GM21390 (cell line): ENCODE data around the gene THSD7A.

Experiments
- ATAC-seq: cut with Tn5 transposase; IDR thresholded peaks from one replicate; pipeline ENCODE4 v1.9.1; 2021; ENCODE audit not compliant: unreplicated experiment

The THSD7A gene

DNA sequence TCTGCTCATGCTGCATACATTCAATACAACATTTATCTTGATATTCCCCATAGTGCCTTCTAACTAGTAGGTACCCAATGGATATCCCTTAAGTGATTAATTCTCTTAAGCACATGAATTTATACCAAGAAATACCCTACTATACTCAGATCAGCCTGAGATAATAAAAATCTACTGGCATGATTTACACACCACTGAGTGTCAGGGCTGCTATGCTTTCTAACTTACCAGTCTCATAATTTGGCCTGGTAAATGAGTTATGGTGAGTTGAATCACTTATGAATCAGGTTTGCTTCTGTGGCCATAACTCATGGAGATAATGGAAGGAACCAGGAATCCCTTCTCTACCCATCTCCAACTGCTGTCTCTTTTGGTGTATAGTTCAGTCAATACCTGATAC lies 122.8 kb downstream of the THSD7A start:
- ATAC-seq: no peak

DNA sequence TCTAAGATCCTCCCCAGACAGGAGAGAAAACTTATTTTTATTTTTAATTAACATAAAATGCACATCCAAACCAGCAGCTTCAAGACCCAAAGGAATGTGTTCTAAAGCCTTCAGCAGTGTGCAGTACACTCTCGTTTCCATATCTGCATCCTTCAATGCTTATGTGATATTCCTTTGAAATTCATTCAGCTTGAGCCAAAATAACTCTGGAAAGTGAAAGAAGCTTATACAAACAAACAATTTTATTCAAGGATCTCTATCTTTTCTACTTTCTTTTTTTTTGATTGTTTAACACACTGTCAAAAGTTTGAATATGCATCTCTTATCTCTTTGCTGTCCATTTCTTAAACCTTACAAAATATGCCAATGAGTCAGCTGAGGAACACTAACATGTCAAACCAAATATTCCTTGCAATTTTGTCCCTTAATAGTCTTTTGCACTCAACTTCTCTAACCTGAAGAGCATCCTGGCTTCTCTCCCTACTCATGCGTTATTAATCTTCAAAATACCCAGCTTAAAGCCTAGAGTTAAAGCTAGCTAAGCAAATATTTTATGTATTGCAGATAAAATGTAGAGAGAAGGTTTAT lies 124.3 kb downstream of the THSD7A start:
- no peak for ATAC-seq

DNA sequence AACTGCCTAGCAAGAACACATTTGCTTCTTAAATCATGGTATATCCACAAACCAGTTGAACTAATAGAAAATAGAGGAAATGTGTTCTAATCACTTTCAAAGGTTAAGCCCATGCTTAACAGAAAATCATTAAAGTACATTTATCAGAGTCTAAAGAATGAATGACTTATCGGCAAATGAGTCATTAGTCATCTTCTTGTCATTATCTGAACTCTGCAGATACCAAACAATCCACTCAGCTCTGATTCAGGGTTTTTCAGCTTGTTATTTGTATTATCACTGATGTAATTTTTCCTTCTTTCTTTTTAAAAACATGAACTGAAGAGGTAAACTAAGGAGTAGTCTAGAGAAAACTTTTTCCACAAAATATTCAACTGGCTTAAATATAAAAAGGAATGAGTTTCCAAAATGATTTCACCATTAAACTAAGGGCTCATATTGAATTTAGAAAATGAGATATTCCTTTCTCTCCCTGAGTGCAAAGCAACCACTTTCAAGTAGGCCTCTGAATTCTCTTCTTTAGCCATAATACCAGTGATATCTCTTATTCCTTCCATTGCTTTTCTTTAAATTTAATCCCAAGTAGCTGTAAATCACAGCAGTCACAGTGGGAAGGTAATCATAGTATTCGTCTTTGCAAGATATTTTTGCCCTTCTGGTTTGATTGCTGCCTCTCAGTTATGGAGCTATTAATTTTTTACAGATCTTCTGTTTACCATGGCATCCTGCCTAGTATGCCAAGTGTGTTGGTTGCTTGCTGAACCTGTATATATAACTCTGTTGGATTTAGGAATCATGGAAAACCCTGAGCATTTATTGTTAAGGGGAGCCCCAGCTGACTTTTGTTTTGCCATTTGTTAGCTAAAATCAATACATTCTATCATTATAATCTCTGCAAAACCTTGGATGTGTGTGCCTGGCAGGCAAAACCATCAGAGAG lies 125.1 kb downstream of the THSD7A start:
- no peak for ATAC-seq

DNA sequence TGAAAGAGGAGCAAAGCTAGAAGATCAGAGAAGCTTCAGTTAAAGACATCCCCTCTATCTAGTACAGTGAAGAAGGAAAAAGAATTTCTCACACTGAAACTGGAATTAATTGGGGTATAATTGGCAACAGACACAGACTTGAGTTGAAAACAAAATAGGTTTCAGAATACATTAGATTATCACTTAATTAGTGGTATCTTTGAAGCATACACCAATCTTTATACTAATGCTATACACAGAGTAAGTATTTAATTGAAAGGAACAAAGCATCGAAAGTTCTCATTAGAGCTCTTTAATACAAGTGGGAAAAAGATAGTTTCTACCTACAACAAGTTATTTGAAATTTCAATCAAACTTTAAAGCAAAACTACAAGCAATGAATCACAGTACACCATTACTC lies 128.2 kb downstream of the THSD7A start:
- ATAC-seq: no peak

DNA sequence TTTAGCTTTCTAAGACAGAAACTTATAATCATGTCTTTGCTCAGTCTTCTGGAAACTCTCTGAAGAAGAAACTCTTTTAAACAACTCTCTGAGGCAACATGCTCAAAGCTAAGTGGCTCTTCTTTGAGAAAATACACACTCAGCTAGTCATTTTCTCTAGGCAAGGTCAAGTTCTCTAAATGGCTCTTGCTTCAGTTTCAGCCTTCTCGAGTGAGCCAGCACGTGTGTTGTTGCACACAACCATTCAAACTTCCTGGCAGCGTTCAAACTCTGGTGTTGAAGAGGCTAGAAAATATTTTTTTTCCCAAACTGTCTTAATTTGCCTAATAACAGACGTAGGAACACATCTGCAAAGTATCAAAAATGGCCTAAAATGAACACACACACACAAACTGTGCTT lies 129.1 kb downstream of the THSD7A start:
- no peak for ATAC-seq

DNA sequence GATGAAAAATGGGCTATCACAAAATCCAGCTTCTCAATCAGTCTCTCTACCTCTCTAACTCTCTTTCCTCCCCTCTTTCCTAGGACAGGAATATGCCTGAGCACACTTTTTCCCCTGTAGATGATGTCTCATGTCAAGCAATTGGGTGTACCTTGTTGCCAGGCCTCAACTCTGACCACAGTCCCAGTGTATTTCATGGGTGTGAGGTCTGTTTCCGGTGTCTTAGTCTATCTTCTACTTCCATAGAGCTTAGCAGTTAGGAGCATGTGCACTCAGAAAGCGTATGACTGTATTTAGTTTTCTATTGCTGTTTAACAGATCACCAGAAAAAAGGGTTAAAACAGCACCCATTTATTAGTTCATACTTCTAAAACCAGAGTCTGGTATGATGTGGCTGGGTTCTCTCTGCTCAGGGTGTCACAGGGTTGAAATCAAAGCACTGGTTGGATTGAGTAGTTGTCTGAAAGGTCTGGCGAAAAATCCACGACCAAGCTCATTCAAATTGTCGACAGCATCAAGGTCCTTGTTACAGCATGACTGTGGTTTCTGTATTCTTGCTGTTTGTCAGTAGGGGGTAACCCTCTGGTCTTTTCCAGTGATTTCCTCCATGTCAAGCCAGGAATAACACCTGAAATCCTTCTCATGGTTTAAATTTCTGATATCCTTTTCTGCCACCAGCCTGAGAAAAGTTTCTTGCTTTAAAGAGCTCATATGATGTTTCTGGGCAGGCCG lies 130.0 kb downstream of the THSD7A start:
- no peak for ATAC-seq

DNA sequence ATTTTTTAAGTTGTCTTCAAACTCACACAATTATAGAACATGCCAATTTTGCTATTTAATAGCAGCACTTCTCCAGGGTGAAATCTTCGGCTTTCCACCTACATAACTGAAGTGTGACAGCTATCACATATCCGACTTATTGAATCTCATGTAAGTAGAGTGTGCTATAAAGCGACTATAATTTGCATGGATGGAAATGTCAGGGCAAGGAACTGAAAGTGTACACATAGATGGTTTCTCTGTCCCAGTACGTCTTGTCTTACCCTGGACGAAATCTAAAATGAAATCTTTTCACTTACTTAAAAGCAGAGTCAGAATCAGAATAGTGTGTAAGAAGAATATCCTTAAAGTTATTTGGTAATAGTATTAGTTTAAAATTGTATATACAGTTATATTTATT lies 132.3 kb downstream of the THSD7A start:
- ATAC-seq: no peak

DNA sequence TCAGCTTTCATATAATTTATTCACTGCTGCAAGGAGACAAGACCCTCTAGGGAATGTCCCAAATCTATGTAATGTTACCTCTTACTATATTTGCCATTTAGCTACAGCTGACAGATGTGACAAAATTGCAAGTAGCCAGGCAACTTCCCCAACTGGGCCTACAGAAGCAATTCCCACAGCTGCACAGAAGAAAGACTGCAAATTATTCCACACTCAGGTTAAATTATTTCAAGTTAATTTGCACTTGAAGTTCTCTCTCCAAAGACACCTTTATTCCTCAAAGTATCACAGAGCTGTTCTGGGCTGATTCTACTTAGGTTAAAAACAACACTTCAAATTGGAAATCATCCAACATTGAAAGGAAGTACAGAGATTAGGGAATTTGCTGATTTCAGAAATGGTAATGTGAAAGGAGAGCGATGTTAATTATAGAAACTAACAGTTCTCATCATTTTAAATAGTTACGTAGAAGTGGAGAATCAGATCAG lies 133.6 kb downstream of the THSD7A start:
- no peak for ATAC-seq

DNA sequence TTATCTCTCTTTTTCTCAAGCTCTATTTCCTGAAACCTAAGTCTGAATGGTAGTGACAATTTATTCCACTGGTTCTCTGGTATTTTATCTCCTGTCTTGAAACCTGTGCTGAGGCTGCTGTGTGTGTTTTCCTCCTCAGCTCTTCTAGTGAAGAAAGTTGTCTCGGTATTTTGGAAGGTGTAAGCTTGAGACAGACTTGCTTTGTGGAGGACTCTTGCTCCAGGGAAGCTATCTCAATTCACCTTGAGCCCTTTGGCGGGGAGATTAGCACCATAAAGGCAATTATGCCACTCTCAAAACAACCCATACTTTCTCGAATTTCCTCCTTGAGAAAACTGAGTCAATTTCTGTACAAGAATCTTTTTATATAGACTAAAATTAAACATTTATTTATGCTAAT lies 141.6 kb downstream of the THSD7A start:
- no peak for ATAC-seq

DNA sequence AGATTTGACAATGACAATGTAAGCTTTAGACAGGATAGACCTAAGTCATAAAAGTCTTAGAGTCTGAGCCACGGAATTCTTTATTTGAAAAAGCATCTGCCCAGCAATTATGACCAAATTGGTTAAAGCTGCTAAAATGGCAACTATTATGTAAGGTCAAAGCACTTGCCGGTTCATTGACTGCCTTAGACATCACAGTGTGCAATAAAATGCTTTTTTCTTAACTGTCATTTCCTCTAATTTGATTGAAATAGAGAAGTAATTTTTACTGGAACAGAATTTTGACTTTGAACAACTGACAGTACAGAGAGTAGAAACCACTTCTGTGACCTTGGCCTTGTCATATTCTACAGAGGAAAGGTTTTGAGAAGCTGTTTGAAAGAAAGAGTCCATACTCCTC lies 142.9 kb downstream of the THSD7A start:
- no peak for ATAC-seq

DNA sequence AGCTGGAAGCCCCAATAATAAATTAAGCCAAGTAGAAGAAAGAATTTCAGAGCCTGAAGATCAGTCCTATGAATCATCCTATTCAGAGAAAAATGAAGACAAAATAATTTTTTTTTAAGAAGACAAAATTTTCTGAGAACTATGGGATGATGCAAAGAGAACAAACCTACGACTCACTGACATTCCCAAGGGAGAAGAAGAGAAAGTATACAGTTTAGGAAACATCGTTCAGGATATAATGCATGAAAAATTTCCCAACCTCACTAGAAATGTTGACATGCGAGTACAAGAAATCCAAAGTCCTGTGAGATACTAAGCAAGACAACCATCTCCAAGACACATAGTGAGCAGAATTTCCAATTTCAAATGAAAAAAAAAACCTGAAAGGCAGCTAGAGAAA lies 150.5 kb downstream of the THSD7A start:
- no peak for ATAC-seq

DNA sequence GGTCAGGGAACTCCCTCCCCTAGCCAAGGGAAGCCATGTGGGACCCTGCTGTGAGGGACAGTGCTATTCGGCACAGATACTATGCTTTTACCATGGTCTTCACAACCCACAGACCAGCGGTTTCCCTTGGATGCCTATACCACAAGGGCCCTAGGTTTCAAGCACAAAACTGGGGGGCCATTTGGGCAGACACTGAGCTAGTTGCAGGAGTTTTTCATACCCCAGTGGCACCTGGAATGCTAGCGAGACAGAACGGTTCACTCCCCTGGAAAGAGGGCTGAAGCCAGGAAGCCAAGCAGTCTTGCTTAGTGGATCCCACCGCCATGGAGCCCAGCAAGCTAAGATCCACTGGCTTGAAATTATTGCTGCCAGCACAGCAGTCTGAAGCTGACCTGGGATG lies 156.8 kb downstream of the THSD7A start:
- ATAC-seq: no peak

DNA sequence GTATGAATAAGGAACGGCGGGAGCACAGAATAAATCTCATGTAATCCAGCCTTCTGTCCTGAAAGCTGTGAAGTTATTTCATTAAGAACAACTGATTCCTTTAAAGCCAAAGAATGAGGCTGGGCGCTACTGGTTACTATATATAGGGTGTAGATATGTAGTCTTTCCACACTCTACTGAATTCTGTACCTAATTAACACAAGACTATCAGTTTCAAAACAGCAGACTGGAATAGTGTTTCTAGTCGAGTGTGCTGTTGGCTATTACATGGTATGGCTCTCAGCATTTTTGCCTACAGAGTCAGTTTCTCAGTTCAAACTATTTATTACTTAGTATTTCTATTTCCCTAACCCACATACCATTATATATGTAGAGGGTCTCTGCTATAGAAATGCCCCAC lies 163.3 kb downstream of the THSD7A start:
- ATAC-seq: no peak

DNA sequence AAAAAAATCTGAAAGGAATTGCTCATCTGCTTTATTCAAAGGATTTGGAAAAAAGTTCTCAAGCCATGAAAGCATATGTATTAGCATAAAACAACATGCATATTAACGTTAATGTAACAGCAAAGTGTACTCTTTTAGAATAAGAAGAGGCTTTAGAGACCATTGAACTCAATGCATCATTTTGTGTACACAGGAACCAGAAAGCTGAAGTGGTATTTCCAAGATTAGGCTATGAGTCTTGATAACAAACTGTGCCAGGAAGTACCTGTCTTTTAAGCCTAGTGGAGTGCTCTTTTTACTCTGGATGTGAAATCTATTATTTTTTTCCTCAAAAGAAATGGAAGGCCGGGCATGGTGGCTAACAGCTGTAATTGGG lies 164.2 kb downstream of the THSD7A start:
- no peak for ATAC-seq

DNA sequence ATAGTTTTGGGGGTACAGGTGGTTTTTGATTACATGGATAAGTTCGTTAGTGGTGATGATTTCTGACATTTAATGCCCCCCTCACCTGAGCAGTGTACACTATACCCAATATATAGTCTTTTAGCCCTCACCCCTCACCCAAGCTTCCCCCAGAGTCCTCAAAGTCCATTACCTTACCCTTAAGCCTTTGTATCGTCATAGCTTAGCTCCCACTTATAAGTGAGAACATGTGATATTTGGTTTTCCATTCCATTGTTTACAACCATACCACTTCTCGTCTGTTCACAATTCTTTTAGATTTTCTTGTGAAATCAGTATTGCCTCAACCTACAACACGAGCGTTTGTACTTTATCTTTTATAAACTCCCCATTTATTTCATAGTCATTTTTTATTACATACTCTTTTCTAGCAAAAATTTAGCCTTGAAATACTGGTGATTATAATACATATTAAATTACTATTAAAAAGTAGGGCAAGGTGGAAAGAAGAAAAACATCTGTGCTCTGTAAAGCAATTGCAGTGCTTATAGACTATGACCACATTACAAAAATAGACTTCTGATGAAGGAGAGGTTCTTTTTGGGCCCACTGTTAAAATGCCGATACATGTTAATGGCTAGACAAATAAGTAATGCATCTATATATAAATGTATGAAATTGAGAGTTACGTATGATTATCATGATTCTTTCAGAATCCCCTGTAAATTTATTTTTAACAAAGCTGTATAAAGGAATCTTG lies 164.8 kb downstream of the THSD7A start:
- ATAC-seq: no peak

DNA sequence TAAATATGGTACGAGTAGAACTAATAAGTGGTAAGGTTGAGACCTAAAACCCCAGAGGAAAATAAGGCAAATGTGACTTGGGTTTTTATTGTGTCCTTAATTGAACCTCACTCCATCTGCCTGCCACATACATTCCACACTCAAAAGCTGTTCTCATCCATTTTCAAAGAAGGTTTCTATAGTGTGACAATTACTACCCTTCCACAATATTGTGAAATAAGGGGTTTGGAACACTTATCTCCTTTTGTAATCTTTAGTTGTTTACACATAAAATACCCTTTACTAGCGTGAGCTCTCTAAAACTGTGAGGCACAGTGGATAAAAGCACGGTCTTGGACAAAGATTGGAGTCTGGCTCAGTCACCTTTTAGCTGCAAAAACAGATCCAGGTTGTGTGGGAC lies 166.6 kb downstream of the THSD7A start:
- ATAC-seq: no peak

DNA sequence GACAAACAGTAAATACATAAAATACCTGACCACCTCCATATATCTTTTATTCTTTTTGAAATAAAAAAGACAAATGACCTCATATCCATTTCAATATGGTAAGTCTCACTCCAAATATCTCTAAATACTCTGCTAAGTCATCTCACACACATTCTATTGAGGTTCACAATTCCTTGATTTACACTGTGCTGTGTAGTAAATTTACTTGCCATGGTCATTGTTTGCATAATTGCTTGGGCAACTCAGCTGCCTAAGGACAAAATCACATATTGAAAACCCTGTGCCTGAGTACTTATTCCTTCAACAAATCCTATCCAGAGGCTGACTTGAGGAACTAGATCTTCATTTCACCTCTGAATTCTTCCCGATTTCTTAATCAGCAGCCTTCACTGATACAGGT lies 176.4 kb downstream of the THSD7A start:
- no peak for ATAC-seq

DNA sequence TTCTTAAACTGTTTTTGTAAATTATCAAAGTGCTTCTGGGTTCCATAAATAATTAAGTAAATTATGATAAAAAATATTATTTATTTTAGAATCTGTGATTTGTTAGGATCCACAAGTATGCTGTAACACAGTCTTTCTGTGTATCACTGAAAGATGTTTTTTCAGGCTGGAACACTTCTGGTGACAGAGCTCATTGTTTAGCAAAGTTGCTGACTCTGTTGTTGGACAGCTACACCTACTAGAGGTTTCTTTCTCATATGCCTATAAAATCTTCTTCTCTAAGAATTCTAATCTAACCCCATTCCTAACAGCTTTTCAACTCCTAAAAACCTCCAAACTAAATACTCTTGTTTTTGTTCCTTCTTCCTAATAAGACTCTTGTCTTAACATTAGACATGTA lies 176.8 kb downstream of the THSD7A start:
- no peak for ATAC-seq

DNA sequence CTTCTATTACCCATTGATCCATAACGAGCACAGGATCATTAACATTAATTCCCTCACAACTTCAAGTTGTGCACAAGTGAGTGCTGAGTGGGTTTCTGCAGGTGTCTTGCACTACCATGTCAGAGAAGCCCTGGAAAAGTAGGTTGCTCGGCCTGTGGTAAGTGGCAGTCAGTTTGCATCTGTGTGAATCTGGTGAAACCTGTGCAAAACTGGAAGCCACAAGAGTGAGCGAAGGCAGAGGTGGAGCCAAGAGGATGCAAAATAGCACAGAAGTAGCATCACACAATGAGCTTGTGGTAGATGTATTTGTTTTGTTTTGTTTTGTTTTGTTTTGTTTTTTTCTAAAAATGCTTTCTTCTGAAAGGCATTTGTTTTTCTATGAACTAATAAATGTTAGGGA lies 181.5 kb downstream of the THSD7A start:
- ATAC-seq: no peak

DNA sequence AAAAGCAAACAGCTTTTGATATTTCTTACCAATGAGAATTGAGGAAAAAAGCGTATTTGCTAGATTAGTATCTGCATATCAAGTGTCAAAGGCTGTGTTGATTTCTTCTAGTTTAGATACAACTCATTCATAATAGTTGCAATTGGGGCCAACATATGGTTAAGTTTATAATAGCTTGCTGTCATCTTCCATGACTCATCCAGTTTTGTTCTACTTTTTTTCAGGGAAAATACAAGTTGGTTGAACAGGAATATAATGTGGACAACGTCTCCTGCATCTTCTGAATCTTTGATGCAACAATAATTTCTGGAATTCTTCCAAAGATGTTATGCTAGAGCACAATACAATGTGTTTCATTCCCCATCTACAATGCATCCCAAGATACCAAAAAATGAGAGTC lies 182.0 kb downstream of the THSD7A start:
- ATAC-seq: no peak

DNA sequence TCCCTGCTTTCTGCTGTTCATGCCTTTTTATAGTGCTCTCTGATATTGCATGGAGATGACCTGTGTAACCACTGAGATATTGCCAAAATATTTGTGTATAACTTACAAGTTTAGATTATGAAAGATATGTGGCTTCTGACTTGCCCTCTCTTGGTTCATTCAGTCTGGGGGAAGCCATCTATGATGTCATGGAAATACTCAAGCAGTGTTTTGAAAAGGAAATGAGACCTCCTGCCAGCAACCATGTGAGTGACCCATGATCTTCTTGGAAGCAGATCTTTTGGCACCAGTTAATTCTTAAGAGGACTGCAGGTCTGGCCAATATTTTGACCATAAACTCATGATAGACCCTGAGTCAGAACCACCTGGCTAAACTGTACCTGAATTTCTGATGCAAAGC lies 183.0 kb downstream of the THSD7A start:
- no peak for ATAC-seq
